DND-41 (cell line): ENCODE data around the gene PCBP4.

ENCODE experiments used
- ATAC-seq: fragments of 200-7000 bp; cut with Tn5 transposase; 3 replicates; pipeline ENCODE4 v1.9.1; 2021; ENCODE audit warnings: low read depth; ENCODE audit not compliant: insufficient read depth
- DNase-seq: peaks from one replicate; pipeline ENCODE4 v3.0.0-alpha.2; 2020
- H2AFZ ChIP-seq: 2 replicates; pipeline ENCODE4 v1.6.0; 2012; ENCODE audit warnings: low read depth, low read length
- H3K27ac ChIP-seq: 2 replicates; pipeline ENCODE4 v1.5.1; 2012; ENCODE audit warnings: low read length, inconsistent platforms
- H3K27me3 ChIP-seq: fragments of 200-600 bp; sonication (generic); 2 replicates; pipeline ENCODE4 v1.6.0; 2012; ENCODE audit warnings: low read length, mild to moderate bottlenecking, inconsistent platforms; ENCODE audit not compliant: insufficient read depth, poor library complexity
- H3K36me3 ChIP-seq: 2 replicates; pipeline ENCODE4 v1.5.1; 2012; ENCODE audit warnings: low read length, inconsistent platforms; ENCODE audit not compliant: insufficient read depth
- H3K4me1 ChIP-seq: 2 replicates; pipeline ENCODE4 v1.5.1; 2012; ENCODE audit warnings: mild to moderate bottlenecking, low read length; ENCODE audit not compliant: insufficient read depth
- H3K4me2 ChIP-seq: 2 replicates; pipeline ENCODE4 v1.6.0; 2012; ENCODE audit warnings: mild to moderate bottlenecking, moderate library complexity, low read length, inconsistent platforms; ENCODE audit not compliant: insufficient read depth
- H3K4me3 ChIP-seq, 2 experiments: fragments of 200-600 bp in 1 of 2; shearing (Covaris generic) in 1 of 2; 2 replicates each; pipeline ENCODE4 v1.5.1; 2012 to 2016; ENCODE audit warnings: inconsistent platforms in 2 of 2, low read length in 2 of 2, mild to moderate bottlenecking in 2 of 2, low read depth in 1 of 2, moderate library complexity in 1 of 2
- H3K79me2 ChIP-seq: 2 replicates; pipeline ENCODE4 v1.6.0; 2012; ENCODE audit warnings: low read length, inconsistent platforms; ENCODE audit not compliant: insufficient read depth
- H3K9ac ChIP-seq: 2 replicates; pipeline ENCODE4 v1.6.0; 2012; ENCODE audit warnings: low read depth, mild to moderate bottlenecking, inconsistent platforms, low read length, moderate library complexity
- H3K9me3 ChIP-seq: 2 replicates; pipeline ENCODE4 v1.5.1; 2012; ENCODE audit warnings: low read length, moderate library complexity, mild to moderate bottlenecking, inconsistent platforms; ENCODE audit not compliant: insufficient read depth, severe bottlenecking
- H4K20me1 ChIP-seq: 2 replicates; pipeline ENCODE4 v1.6.0; 2012; ENCODE audit warnings: low read length; ENCODE audit not compliant: insufficient read depth
- CTCF ChIP-seq: IDR thresholded peaks from 2 replicates; pipeline ENCODE4 v1.5.1; 2012; ENCODE audit warnings: borderline replicate concordance, low read length, moderate library complexity, mild to moderate bottlenecking; ENCODE audit not compliant: poor library complexity, severe bottlenecking; ENCODE audit errors: extremely low read depth
- EZH2 ChIP-seq: IDR thresholded peaks from 3 replicates; pipeline ENCODE4 v1.6.1; 2012; ENCODE audit warnings: borderline replicate concordance, low read depth, mild to moderate bottlenecking, moderate library complexity, low read length, inconsistent platforms; ENCODE audit not compliant: severe bottlenecking

PCBP4 gene

GRCh38 chr3:51946796-51947195 lies 20.5 kb downstream of the PCBP4 start:
- Histone ChIP-seq H3K79me2 (peaks cover 4% of the 10 kb centered on the region), H3K9ac (no peak overlapping the region), H3K4me3 (no peak overlapping the region), H3K27me3 (no peaks in the 10 kb centered on the region), H4K20me1 (no peaks in the 10 kb centered on the region; the same call in 1 of the 2 replicates), H2AFZ (no peak overlapping the region), H3K9me3 (no peaks in the 10 kb centered on the region), H3K4me2 (no peak overlapping the region), H3K36me3 (no peaks in the 10 kb centered on the region; the same call in 1 of the 2 replicates), H3K4me1 (peaks cover 15% of the 10 kb centered on the region), H3K27ac (no peak overlapping the region)
- no peak for ATAC-seq
- no peak for DNase-seq
- no peak for TF ChIP-seq EZH2
- TF ChIP-seq CTCF: no peak

GRCh38 chr3:51945926-51946705 lies 21.1 kb downstream of the PCBP4 start:
- H3K4me1 ChIP-seq: peaks cover 17% of the 10 kb centered on the region
- DNase-seq: no peak
- no peak overlapping the region for H3K4me2 ChIP-seq
- TF ChIP-seq EZH2 (no peak), CTCF (no peak)
- no peak overlapping the region for H3K27ac ChIP-seq
- H3K4me3 ChIP-seq: no peak overlapping the region
- H2AFZ ChIP-seq: no peak overlapping the region
- H3K9me3 ChIP-seq: no peaks in the 10 kb centered on the region
- no peaks in the 10 kb centered on the region; the same call in 1 of the 2 replicates for H3K36me3 ChIP-seq
- H3K9ac ChIP-seq: no peak overlapping the region
- H4K20me1 ChIP-seq: no peaks in the 10 kb centered on the region; the same call in 1 of the 2 replicates
- no peak for ATAC-seq
- H3K27me3 ChIP-seq: no peaks in the 10 kb centered on the region
- peaks cover 9% of the 10 kb centered on the region for H3K79me2 ChIP-seq

GRCh38 chr3:51945031-51945840 lies 22.0 kb downstream of the PCBP4 start:
- H3K4me2 ChIP-seq: no peak overlapping the region
- no peaks in the 10 kb centered on the region for H3K27me3 ChIP-seq
- peaks cover 2% of the 10 kb centered on the region; the same call in 1 of the 2 replicates for H4K20me1 ChIP-seq
- H2AFZ ChIP-seq: no peak overlapping the region
- ATAC-seq (no peak), DNase-seq (no peak)
- peaks cover 18% of the 10 kb centered on the region for H3K79me2 ChIP-seq
- H3K4me1 ChIP-seq: peaks cover 26% of the 10 kb centered on the region
- no peaks in the 10 kb centered on the region for H3K9me3 ChIP-seq
- no peaks in the 10 kb centered on the region; the same call in 1 of the 2 replicates for H3K36me3 ChIP-seq
- TF ChIP-seq EZH2 (no peak), CTCF (no peak)
- H3K4me3 ChIP-seq: no peak overlapping the region
- H3K9ac ChIP-seq: no peak overlapping the region
- no peak overlapping the region for H3K27ac ChIP-seq
